NCI-H1048 (cell line): ENCODE results near the gene HSPG2.
"Not testable (repeated sequence)": the region's sequence is repeated elsewhere in the genome, so short reads cannot be mapped to it uniquely, and the experiment has no call there.

Experiments used
- DNase-seq: peaks from one replicate; lab custom pipeline; 2025; lab: John Stamatoyannopoulos, UW

Gene HSPG2

DNA sequence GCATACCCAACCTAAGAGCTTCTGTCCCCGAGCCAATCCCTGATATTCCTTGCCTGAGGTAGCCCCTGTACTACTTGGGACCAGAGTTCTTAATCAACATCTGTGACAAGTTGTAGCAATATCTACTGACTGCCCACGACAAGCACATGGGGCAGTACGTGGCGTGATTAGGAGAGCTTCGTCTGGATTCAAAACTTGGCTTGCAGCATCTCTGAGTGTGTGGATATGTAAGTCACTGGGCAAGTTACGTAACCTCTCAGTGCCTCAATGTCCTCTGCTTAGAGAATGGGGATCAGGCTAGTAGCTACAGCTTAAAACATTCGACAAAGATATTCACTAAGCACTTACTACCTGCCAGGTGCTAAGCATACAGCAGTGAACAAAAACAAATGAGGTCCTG is 5.0 kb downstream of the HSPG2 start:
- no peak for DNase-seq

DNA sequence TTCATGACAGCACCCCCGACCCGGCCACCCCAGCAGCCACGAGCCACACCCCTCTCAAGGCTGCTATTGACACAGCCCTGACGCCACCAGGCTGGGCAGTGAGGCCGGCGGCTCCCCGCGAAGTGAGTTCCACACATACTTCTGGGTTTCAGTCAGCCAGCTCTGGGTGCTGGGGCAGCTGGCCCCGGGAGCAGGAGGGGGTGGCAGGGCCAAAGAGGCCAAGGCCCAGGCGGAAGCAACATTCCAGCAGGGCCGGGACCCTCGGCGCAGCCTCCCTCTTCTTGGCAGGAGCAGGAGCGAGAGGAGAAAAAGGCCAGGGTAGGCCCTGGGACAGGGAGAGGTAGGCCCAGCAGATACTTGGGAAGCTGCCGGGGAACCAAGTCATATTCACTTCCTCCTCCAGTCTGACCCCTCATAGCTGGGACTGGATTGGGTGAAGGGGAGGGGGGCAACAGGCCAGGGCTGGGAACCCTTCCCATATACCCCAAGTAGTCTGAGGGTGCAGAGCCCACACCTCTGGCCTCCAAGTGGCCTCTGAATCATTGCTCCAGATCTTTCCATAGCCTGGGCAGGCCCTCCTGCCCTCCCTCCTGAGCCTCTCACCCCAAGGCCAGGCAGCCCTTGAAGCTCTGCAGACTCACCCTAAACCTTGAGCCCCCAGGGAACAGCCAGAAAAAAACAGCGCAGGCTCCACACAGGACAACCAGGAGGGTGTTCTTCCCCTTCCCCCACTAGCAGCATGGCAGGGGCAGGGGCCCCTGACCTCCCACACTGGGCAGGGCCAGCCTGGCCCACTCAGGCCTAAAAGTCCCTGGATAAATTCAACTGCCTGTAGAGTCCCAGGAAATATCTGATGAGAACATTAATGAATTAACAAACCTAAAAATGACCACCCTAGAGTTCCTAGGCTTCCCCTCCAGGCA is 5.7 kb downstream of the HSPG2 start:
- DNase-seq = no peak

DNA sequence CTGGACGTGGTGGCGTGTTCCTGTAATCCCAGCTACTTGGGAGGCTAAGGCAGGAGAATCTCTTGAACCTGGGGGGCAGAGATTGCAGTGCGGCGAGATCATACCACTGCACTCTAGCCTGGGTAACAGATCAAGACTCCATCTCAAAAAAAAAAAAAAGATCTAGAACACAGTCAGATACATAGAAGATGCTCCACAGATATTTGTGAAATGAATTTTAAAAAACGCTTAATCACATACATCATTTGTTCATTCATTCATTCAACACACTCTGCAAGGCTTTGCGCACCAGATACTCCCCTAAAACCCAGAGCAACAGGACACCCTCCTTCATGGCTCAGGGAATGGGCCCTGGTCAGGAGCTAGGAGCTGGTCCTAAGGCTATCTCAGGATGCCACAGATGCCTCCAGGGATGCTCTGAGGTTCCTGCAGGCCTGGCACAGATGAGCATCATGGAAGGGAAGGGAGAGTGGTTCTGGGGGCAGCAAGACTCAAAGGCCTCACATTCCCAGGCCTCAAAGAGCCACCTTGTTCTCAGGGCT is 6.4 kb downstream of the HSPG2 start:
- no peak for DNase-seq

DNA sequence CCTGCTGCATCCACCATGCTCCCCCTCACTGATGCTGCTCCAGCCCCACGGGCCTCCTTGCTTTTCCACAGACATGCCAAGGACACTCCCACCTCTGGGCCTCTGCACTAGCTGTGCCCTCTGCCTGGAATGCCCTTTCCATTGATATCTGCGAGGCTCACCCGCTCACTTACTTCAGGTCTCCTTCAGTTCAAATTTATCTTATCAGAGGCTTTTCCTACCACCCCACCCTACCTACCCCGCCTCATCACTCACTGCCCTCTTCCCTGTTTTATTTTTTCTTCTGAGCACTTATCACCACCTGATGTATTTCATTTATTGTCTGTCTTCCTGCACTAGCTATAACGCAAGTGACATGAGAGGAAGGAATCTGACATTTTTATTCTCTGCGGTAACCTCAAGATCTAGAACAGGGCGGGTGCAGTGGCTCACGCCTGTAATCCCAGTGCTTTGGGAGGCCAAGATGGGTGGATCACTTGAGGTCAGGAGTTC is 7.0 kb downstream of the HSPG2 start:
- DNase-seq = no peak

DNA sequence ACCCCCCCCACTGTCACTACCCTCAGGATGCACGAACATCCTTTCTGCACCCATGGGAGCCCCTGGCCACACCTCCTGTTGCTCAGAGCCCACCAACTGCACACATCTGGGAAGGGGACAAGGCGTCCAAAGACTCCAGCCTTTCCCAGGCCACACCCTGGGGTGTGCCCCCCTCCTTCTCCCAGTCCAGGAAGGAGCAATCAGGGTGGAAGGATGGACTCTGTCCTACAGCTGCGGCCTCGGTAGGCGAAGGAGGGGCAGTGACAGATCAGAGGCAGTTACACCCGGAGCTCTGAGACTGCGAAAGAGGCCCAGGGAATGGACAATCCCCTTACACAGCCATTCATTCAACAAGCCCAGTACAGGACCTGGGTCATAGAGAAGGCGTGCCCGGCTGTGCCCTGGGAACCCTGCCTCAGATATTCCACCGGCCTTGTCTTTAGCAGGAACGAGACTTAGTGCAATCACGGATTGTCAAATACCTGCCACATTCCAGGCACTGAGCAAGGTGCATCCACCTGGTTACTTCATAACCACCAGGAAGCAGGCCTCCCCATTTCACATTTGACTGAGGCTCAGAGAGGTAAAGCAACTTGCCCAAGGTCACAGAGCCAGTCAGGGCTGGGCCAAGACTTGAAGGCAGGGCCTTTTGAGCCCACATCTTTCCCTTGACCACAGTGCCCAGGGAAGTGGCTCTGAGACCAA is 9.4 kb downstream of the HSPG2 start:
- no peak for DNase-seq

DNA sequence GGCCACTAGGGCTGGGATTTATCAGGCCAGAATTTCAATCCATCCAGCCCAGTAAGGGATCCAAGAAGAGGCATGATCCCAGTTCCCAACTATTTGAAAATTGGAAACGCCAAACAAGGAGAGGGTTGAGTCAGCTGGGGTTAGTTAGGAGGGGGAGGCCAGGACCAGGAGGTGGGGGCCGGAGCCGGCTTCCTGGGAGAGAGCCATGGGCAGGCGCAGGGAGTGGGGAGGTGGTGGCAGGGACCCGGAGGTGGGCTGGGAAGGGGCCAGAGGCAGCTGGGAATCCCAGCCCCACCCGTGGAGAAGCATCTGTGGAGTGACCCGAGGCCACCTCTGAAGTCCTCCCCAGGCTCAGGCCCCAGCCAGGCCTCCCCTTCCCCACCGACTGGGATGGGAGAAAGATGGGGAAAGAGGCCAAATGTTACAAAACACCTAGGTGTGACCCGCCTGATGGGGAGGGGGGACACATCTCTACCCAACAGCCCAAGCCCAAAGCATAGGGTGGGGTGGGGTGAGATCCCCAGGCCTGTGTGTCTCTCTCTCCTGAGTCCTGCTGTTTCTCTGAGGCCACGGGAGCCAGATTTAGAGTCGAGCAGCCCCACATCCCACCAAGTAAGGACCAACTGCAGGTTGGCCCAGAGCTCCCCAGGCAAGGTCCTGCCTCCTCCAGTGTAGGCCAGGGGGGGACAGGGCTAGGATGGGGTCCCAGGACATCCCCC is 10.1 kb downstream of the HSPG2 start:
- no peak for DNase-seq

DNA sequence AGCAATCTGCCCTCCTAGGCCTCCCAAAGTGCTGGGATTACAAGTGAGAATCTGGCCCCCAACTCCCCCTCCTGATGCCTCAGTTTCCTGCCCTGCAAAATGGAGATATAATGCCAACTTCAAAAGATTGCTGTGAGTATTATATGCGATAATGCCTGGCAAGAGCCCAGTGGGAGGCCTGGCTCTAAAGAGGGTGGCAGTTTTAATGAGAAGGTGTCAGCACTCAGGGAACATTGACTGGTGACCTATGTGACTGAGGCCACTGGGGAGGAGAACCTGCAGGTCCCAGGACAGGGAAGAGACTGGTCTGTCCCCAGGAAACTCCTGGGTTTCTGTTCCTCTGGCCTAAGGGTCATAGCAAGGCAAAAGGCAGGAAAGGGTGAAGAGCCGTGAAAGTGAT is 11.0 kb downstream of the HSPG2 start:
- DNase-seq = no peak

DNA sequence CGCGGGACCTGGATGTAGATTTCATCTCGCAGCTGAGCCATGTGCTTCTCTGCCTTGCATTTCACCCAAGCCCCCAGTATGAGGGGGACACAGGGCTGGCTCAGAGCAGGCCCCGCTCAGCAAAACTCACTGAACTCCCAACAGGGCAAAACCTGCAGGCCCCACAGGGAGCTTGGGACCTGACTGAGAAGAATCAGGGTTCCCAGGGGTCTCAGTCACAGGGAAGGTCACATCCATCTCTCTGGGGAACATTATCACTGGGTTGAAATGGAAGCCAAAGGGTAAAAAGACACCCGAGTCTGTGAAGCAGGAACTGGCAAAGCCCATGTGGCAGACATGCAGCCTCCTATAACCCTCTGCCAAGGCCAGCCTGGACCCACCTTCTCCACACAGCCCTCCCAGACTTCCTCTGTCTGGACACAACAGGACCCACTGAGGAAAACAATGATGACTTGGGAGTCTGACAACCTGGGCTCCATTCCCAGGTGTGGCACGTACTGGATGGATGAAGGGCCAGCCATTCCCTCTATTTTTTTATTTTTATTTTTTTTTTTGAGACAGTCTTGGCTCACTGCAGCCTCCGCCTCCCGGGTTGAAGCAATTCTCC is 11.7 kb downstream of the HSPG2 start:
- no peak for DNase-seq

DNA sequence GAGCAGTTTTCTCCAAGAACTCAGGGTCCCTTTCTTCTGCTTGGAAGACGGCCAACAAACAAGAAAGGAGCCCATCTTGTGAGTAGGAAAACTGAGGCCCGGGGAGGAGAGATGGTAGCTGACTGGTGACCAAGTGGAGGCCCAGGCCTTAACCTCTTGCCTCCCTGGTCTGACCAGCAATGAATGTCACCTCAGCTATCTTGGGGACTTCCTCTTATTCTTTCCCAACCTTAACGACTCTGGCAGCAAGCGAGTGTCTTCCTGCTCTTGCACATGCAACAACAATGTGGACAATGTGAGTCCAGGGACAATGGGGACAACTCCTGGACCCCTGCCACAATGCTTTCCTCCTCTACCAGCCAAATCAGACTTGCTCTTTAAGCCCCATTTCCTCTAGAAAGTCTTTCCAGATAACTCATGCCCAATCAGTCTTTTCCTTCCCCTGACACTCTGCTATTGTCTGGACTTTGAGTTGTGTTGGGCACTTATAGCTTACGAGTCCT is 12.6 kb downstream of the HSPG2 start:
- DNase-seq = no peak

DNA sequence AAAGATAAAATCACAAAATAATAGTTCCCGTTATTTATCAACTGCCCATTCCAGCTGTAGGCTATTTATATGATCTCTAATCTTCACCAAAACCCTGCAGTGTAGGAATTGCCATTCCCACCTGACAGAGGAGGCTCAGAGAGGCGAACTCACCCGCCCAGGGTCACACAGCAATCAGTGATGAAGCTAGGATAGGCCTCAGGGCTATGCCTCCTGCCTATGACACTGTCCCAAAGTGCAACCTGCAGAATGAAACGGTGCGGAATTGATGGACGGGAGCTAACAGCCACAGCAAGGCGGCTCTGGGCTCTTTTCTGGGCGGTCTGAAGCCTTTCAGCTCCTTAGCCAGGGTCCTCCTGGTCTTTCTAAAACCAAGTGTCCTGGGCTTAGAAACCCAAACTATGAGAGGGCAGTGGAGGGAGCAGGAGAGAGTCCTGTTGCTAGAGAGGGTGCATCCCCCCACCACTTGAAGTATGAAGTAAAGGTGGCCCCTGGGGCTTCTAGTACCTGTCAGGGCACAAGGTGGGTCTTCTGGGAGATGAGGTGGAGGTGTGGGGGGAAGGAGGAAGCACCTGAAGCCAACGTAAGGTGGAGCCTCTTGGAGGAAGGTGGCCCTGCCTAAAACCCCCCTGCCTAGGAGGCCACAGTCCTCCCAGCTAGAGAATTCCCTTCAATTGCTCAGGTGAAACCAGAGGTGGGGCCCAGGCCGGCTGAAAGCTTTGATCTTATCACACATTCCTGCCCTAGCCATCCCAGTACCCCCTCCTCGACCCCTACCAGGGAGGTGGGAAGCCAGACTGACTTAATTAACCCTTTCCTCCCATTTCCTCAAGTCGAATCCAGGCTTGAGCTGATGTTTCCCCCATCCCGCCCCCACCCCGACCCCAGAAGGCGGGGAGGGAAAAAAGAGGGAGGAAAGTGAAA is 14.8 kb downstream of the HSPG2 start:
- DNase-seq = no peak

DNA sequence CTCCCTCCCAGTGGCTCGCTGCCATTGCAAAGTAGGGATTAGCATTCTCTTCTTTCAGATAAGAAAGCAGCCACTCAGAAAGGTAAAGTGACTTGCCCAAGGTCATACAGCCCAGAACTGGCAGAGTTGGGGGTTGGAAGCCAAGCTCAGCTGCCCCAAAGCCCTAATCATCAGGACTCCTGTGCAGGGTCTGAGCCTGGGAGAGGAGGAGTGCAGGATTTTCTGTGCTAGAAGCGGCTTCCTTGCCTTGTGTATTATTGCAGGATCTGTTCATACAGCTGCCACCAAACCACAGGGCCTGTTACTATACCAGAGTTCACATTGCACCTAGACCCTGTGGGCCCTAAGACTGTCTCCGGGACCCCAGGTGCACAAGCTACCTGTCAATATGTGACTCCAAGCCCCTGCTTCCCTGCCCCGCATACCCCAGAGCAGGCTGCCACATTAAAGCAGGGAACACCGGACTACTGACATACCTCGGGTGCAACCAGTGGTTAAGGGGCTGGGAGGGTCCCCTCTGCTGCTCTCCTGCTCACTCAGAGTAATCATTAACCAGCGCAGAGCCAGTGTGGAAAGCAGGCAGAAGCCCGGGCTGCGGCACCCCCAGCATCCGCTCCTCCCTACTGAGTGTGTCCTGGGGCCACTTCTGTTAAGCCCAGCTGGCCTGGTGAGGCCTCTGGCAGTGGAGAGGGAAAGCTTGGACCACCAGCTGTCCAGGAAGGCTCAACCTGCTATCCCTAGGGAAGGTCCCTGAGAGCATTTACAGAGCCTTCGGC is 15.8 kb downstream of the HSPG2 start:
- DNase-seq = no peak

DNA sequence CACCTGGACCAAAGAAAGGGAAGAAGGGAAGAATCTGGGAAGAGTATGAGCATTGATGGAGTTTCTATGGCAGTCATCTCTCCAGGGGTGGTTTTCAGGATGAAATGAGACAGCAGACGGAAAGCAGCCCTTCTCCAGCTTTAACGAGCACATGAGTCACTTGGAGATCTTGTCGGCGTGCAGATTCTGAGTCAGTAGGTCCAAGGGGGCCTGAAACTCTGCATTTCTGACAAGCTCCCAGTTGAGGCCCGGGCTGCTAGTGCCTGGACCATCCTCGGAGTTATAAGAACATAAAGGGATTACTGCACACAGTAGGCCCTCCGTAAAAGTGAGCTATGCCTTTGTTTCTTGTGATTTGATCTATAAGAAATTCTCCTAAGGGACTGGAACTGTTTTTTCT is 17.6 kb downstream of the HSPG2 start:
- no peak for DNase-seq

DNA sequence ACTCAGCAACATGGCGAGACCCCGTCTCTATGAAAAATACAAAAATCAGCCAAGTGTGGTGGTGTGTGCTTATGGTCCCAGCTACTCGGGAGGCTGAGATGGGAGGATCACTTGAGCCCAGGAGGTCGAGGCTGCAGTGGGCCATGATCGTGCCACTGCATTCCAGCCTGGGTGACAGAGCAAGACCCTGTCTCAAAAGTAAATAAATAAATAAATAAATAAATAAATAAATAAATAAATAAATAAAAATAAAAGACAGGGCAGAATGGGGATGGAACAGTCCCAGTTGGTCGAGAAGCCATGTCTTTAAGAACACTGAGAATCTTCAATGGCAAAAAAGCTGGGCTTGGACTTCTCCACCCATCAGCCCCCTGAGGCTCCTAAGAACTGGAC is 19.9 kb downstream of the HSPG2 start:
- DNase-seq = not testable (repeated sequence)

DNA sequence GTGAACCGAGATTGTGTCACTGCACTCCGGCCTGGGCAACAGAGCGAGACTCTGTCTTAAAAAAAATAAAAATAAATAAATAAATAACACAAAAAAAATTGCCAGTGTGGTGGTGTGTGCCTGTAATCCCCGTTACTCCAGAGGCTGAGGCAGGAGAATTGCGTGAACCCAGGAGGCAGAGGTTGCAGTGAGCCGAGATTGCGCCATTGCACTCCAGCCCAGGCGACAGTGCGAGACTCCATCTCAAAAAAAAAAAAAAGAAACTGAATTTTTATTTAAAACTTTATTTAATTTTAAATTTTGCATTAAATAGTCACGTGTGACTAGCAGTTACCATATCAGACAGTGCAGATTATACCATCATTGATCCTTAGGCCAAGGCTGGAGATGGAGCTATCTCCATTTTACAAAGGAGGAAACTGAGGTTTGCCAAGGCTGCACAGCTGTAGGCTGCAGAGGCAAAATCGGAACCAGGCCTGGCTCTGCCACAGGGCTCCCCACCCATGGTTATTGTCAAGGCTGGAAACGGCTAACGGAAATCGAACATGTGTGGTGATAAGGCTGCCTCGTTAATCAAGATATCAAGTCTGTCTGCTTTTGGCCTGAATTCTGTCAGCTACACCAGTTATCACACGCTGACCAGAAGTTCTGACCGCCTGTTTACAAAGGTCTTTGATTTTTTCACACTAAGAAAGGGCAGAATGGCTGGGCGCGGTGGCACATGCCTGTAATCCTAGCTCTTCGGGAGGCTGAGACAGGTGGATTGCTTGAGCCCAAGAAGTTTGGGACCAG is 20.5 kb downstream of the HSPG2 start:
- DNase-seq = no peak

DNA sequence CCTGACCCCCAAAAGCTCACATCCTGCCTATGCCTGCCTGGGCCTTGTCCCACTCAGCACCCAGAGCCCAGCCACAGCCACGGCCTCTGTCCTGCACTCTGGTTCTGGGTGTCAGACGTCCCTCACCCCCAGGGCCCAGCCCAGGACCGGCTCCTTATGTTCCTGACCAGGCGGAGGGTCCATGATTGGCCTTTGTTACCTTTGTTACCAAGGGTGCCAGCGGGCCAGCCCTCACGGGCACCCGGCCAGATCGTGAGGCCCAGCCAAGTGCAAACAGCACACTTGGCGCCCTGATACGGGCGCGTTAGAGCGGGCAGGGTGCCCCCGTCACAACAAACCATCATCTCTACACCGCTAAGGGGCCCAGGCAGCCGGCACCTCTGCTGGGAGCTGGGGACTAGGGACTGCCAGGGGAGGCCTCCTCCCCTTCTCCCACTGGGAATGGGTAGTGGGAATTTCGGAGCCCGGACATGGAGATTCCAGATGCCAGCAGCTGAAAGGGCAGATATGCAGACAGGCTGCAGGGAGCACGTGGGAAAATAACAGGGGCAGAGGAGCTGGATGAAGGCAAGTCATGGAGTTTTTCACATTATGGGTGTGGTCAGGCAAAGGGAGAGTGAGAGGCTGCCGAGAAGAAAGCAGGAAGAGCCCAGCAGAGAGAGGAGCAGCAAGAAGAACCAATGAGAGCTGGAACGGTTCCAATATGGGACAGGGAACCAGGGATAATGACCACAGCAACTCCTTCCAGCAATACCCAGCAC is 22.1 kb downstream of the HSPG2 start:
- no peak for DNase-seq

DNA sequence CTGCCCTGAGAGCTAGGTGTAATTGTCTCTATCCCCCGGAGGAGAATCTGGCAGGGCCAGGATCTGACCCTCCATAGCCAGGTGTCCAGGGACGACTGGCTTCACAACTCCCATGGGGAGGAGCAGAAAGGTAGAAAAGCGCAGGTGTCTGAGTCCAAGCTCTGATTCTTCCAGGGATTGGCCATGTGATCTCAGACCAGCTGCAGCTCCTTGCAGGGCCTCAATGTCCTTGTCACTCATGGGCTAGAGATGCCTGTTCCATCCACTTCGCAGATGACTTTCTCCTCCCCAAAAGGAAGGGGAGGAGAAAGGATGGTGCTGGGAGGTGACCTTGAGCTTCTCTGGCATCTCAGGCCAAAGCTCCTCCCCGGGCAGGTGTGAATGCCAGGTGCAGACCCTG is 22.7 kb downstream of the HSPG2 start:
- DNase-seq = no peak

DNA sequence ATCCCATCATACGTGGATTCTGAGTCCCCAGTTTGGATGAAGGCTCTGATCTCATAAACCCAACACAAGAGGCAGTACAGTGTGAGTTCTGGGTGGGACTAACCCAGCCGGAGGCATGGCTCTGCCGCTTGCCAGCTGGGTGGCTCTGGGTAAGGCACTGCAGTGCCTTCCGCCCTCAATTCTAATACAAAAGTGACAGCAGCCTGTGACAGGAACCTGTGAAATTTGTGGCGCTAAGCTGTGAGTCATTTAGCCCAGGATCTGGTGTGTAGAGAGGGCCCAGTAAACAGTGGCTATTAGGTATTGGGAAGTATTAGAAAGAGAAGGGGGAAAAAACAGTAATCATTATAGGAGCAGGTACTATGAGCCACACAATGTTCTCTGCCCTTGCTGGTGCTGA is 23.3 kb downstream of the HSPG2 start:
- DNase-seq = no peak

DNA sequence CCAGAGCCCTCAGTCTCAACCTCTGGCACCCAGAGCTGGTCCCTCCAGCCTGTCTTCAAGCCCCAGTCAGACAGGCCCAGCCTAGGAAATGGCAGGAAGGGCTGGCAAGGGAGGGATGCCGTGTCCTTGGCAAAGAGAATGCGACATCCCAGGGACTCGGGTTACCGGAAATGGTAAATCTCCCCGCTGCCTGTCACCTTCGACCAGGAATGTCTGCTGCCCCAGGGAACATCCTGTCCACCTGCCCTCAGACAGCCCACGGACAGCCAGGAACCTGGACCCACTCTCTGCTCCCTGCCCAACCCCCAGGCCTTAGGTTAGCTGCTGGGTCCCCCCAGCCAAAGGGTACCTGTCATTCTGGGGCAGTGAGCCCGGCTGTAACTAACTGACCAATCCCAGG is 23.9 kb downstream of the HSPG2 start:
- no peak for DNase-seq
